Progenitor cell of endocrine pancreas (in vitro differentiated cells): ENCODE measurements around the gene ABCG4. TPM values are rescaled to one million over a fixed set of nuclear protein-coding genes. Genes with fewer than 3 reads are reported as not detected.

Experiments
- DNase-seq: peaks from one replicate; pipeline ENCODE4 v3.0.0; 2021; ENCODE audit warnings: low spot score; ENCODE audit not compliant: unreplicated experiment
- H3K27ac Mint-ChIP-seq: 2 replicates; pipeline ENCODE4 v1.8.0; 2021; ENCODE audit warnings: mild to moderate bottlenecking, moderate library complexity, mixed read lengths
- H3K27me3 Mint-ChIP-seq: 2 replicates; pipeline ENCODE4 v1.8.0; 2021; ENCODE audit warnings: mixed read lengths
- H3K36me3 Mint-ChIP-seq: 2 replicates; pipeline ENCODE4 v1.8.0; 2022; ENCODE audit warnings: mixed read lengths; ENCODE audit not compliant: insufficient read depth
- H3K4me1 Mint-ChIP-seq: 2 replicates; pipeline ENCODE4 v1.8.0; 2021; ENCODE audit warnings: low read depth, mixed read lengths
- H3K4me3 Mint-ChIP-seq: 2 replicates; pipeline ENCODE4 v1.8.0; 2021; ENCODE audit warnings: low read depth, mild to moderate bottlenecking, moderate library complexity, mixed read lengths
- H3K9me3 Mint-ChIP-seq: 2 replicates; pipeline ENCODE4 v1.8.0; 2021; ENCODE audit warnings: low read depth, mixed read lengths
- total RNA-seq: library from RNA; stranded (reverse); gene quantifications from 2 replicates; pipeline ENCODE4 v1.2.1, GENCODE V29; 2021
- TF ChIP-seq, protein P1 (sequence below): fragments of 200-600 bp; sonication (generic); IDR thresholded peaks from one replicate; pipeline ENCODE4 v1.5.0; 2021; ENCODE audit warnings: antibody characterized with exemption, mild to moderate bottlenecking; ENCODE audit not compliant: unreplicated experiment

ABCG4 gene
- total RNA-seq, 1 donor from 2014 or later = 0.53 TPM

DNA sequence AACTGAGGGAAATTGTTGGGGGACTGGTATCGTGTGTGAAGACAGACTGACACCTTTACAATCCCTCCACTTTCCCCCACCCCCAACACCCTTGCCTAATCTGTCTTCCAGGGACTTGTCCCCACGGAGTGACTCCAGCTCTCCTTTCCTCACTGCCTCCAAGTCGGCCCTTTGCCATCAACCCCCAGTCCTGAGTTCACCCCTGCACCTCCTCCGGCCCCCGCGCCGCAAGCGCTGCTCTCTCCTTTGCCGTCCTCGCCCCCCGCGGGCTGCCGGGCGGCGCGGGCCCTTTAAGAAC is 183 bp upstream of the ABCG4 start:
- DNase-seq = no peak
- H3K27me3 Mint-ChIP-seq = peaks cover 76% of the 10 kb centered on the region
- H3K4me1 Mint-ChIP-seq = no peaks in the 10 kb centered on the region
- H3K9me3 Mint-ChIP-seq = no peaks in the 10 kb centered on the region
- no peaks in the 10 kb centered on the region for H3K36me3 Mint-ChIP-seq
- TF ChIP-seq, protein P1, sequence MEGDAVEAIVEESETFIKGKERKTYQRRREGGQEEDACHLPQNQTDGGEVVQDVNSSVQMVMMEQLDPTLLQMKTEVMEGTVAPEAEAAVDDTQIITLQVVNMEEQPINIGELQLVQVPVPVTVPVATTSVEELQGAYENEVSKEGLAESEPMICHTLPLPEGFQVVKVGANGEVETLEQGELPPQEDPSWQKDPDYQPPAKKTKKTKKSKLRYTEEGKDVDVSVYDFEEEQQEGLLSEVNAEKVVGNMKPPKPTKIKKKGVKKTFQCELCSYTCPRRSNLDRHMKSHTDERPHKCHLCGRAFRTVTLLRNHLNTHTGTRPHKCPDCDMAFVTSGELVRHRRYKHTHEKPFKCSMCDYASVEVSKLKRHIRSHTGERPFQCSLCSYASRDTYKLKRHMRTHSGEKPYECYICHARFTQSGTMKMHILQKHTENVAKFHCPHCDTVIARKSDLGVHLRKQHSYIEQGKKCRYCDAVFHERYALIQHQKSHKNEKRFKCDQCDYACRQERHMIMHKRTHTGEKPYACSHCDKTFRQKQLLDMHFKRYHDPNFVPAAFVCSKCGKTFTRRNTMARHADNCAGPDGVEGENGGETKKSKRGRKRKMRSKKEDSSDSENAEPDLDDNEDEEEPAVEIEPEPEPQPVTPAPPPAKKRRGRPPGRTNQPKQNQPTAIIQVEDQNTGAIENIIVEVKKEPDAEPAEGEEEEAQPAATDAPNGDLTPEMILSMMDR = no peak
- no peak overlapping the region for H3K27ac Mint-ChIP-seq
- peak overlapping the region; percentile 61 for H3K4me3 Mint-ChIP-seq

DNA sequence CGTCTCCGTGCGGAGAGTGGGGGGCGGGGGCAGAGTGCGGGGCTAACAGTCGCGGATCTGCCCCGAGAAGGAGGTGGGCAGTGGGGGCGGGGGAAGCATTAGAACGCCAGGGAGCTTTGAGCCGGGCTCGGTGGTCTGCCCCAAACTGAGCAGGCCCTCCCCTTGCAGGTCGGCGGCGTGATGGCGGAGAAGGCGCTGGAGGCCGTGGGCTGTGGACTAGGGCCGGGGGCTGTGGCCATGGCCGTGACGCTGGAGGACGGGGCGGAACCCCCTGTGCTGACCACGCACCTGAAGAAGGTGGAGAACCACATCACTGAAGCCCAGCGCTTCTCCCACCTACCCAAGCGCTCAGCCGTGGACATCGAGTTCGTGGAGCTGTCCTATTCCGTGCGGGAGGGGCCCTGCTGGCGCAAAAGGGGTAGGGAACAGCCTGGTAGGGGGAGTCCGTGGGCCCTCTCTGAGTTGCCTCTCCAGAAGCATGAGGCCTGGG is 979 bp downstream of the ABCG4 start:
- Mint-ChIP-seq H3K4me3 (peak overlapping the region; percentile 66), H3K27me3 (peaks cover 79% of the 10 kb centered on the region), H3K27ac (no peak overlapping the region), H3K36me3 (no peaks in the 10 kb centered on the region), H3K4me1 (no peaks in the 10 kb centered on the region), H3K9me3 (no peaks in the 10 kb centered on the region)
- TF ChIP-seq, protein P1 = no peak
- no peak for DNase-seq

DNA sequence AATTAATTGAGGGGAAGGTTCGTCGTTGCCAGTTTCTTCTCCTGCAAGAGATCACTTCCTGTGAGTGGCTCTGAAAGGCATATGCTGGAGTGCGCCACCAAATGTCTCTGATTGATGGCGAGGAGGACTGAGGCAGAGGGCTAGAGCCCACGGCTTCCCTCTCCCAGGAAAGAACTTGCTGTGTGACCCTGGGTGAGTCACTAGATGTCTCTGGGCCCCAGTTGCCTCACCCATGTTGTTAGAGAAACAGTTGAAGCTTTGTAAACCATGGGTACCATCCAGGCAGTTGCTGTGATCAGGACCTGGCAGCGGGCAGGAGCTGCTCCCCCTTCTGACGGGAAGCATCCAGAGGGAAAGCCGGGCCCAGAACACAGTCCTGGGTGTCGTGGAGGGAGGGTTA is 3.2 kb downstream of the ABCG4 start:
- no peaks in the 10 kb centered on the region for H3K36me3 Mint-ChIP-seq
- H3K4me3 Mint-ChIP-seq = no peak overlapping the region
- H3K9me3 Mint-ChIP-seq = no peaks in the 10 kb centered on the region
- H3K4me1 Mint-ChIP-seq = no peaks in the 10 kb centered on the region
- no peak overlapping the region for H3K27ac Mint-ChIP-seq
- peaks cover 80% of the 10 kb centered on the region for H3K27me3 Mint-ChIP-seq
- DNase-seq = no peak
- TF ChIP-seq, protein P1 = no peak

DNA sequence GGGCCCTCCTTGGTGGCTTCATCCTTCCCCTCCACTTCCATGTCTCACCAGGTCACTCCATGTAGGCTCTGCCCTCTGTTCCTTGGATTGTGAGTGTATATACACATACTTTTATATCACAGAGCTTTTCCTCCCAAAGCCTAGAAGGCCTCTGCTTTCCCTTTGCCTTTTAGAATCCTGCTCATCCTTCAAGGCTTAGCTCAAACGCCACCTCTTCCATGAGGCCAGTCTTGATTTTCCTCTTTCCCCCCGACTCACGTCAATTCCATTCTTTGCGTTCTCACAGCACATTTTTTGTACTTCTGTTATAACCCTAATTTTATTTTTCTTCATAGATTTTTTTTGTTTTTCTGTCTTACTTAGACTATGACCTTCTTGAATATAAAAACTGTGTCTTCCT is 3.8 kb downstream of the ABCG4 start:
- Mint-ChIP-seq H3K9me3 (no peaks in the 10 kb centered on the region), H3K36me3 (no peaks in the 10 kb centered on the region), H3K27ac (no peak overlapping the region), H3K4me3 (no peak overlapping the region), H3K4me1 (no peaks in the 10 kb centered on the region), H3K27me3 (peaks cover 74% of the 10 kb centered on the region)
- DNase-seq = no peak
- TF ChIP-seq, protein P1 = no peak

DNA sequence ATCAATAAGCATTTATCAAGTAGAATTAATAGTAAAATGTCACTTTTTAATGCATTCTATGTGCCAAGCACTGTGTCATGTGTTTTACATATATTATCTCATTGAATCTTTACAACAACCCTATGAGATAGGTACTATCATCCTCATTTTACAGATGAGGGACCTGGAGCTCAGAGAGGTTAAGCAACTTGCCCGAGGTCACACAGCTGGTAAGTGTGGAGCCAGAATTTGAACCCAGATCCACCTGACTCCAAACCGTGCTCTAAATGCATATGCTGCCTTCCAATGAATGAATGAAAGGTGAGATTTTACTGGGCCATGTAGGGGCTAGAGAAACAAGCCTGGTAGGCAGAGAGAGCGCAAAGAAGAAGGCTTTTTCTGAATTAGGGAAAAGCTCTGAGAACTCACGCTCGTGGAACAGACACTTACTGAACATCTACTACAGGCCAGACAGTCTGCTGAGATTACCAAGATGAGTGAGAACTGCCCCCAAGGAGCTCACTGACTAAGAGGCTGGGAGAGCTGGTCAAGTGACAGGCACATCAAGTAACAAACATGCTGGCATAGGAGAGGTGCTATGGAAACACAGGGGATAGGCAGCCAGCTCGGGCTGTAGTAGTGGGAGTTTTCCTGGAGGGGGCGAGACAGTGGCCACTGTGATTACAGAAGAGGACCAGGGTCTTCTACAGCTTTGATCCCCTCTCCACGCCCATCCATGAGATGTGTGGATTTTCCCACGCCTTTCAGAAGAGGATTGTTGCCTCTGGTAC is 4.4 kb downstream of the ABCG4 start:
- TF ChIP-seq, protein P1 = peak; percentile 7
- no peak for DNase-seq
- Mint-ChIP-seq H3K27me3 (peaks cover 68% of the 10 kb centered on the region), H3K27ac (no peak overlapping the region), H3K4me3 (no peak overlapping the region), H3K4me1 (no peaks in the 10 kb centered on the region), H3K9me3 (no peaks in the 10 kb centered on the region), H3K36me3 (no peaks in the 10 kb centered on the region)
